ENCODE results near the gene ABAT. TPM values are rescaled to one million over a fixed set of nuclear protein-coding genes. Genes with fewer than 3 reads are reported as not detected.

ABAT gene
- total RNA-seq, 1 experiment from 2014 or later: 0.91 TPM

- no peak for DNase-seq (ENCODE audit: low read depth)
Observed at GRCh38 chr16:8717892-8718415, 43.5 kb downstream of the ABAT start.

DNA sequence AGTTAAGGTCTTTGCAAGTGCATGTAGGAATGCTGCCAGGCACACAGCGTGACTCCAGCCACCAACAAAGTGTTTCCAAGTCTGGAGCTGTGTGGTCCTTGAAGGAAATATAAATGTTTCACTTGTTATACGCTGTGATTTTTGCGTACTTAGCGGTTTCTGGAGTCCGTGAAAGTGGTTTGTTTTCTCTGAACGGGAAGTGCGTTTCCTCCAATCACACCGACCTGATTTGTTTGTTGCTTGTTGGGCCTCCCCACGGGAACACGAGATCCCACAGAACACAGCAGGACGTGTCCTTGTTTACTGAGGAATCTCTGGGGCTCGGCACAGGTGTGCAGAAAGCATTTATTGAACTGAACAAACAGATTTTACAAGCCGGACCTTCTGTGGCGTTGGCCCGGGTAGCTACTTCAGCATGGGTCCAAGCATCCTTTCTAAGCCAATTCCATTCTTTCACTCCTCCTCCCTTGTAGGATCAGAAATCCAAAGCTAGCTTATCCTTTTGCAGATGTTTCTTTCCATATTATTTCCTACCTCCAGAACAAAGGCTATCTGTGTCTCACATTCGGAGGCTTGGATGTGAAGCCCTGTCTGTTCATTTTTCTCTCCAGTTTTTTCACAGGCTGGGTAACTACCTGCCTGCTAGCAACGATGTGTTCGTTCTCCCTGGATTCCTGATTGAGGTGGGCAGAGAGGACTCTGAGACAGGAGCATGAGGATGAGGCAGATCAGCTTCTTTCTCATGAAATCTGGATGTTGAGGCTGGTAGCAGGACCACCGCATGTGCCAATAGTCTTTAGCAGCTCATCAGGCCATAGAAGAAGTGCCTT lies 44.6 kb downstream of the ABAT start:
- DNase-seq (ENCODE audit: low read depth): no peak

DNA sequence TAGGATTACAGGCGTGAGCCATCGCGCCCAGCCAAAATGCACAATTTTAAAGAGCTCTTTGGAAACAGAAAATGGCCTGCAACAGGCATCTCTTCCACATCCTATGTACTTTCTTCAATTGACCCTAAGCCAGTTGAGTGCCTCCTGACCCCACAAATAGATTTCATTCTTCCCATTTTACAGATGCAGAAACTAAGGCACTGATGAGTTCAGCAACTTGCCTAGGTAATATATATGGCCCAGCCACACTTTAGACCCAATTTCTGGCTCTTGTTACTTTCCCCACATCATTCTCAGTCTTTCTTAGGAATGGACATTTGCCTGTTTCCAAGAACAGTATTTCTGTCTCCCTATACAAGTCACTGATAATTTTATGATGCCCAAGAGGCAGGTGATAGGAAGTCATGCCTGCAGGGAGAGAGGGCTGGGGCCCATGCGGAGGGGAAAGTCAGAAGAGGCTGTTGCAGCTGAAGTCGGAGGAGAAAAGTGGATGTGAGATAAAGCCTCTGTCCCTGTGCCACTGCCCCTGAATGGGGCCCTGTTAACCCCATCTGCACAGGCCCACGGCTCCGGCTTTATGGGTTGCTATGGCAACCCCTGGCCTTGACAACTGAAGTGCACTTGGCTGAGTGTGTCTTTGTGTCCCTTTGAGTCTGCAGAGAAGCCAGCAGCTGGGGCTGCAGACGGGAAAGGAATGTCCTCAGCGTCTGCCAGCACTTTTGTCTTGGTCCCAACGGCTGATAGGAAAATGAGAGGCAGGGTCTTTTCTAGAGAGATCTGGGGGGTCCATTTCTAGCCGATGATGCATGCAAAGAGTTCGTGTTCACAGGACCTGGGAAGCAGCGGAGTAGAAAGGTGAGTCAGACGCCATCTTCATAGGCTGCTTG lies 45.9 kb downstream of the ABAT start:
- DNase-seq (ENCODE audit: low read depth): peak; percentile 18

- DNase-seq (ENCODE audit: low read depth): no peak
Observed at GRCh38 chr16:8720967-8721308, 46.5 kb downstream of the ABAT start.

GRCh38 chr16:8721336-8722024 lies 47.1 kb downstream of the ABAT start:
- DNase-seq (ENCODE audit: low read depth): no peak

- no peak for DNase-seq (ENCODE audit: low read depth)
Observed at GRCh38 chr16:8722025-8722348, 47.6 kb downstream of the ABAT start.

GRCh38 chr16:8725513-8726178 lies 51.2 kb downstream of the ABAT start:
- DNase-seq (ENCODE audit: low read depth): no peak

- DNase-seq (ENCODE audit: low read depth): no peak
Observed at GRCh38 chr16:8727131-8727806, 52.9 kb downstream of the ABAT start.

DNA sequence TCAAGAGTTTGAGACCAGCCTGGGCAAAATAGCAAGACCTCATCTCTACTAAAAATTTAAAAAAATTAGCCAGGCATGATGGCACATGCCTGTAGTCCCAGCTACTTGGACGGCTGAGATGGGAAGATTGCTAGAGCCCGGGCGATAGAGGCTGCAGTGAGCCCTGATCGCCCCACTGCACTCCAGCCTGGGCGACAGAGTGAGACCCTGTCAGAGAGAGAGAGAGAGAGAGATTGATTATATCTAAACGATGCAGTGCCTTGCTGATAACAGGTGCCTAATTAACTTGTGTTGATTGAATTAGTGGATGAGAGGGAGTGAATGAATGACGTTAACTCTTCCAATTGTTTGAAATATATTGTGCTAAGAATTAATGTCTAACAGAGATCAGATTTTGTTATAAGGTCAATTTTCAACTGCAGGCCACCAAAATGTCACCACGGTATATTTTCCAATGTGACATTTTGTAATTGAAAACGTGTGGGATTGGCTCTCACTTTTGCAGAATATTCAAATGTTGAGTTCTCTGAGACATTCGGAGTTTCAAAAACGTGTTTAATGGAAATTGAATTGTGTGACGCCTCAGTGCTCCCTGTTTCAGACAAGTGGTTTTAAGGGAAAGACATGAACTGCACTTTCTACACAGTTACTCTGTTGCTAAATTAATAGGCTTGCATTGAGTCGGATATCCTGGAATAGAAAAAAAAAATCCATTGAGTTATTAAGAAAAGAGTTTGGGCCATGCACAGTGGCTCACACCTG lies 53.6 kb downstream of the ABAT start:
- DNase-seq (ENCODE audit: low read depth): no peak

DNA sequence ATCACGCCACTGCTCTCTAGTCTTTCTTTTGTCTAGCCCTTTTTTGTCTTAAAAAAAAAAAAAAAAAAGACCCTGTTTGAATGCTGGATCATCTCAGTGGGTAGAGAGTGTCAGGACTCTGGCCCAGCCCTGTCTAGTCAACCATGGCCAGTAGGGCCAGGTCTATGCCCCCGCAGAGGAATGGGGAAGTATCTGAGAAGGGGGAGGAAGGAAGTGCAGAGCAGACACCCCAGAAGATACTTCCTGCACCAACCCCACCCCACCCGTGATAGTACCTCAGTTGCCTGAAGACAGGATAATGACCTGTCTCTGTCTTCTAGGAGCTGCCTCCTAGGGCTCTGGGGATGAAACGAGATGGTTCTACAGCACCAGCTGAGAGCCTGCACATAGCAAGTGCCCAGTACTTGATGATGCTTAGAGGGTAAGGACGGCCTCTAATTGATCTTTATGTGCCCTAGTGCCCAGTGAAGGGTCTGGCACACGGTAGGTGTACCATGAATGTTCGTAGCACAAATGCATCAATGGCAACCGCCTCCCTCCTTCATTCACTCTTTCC lies 55.4 kb downstream of the ABAT start:
- DNase-seq (ENCODE audit: low read depth): no peak

GRCh38 chr16:8730335-8730915 lies 56.0 kb downstream of the ABAT start:
- no peak for DNase-seq (ENCODE audit: low read depth)

GRCh38 chr16:8733849-8734540 lies 59.6 kb downstream of the ABAT start:
- DNase-seq (ENCODE audit: low read depth): no peak

DNA sequence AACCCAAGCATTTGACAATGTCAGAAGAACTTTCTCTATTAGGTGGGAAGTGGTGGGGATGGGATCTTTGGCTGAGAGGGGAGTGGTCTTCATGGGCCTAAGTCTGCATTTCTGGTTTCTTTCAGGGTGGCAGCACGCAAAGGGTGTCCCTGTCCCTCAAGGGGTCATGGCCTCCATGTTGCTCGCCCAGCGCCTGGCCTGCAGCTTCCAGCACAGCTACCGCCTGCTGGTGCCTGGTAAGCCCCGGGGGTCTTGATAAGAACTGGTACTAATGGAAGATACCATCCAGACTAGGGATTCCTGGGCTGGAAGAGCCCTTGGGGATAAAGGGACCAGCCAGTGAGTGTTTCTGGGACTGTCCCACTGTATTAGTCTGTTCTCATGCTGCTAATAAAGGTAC lies 61.2 kb downstream of the ABAT start:
- DNase-seq (ENCODE audit: low read depth): no peak

DNA sequence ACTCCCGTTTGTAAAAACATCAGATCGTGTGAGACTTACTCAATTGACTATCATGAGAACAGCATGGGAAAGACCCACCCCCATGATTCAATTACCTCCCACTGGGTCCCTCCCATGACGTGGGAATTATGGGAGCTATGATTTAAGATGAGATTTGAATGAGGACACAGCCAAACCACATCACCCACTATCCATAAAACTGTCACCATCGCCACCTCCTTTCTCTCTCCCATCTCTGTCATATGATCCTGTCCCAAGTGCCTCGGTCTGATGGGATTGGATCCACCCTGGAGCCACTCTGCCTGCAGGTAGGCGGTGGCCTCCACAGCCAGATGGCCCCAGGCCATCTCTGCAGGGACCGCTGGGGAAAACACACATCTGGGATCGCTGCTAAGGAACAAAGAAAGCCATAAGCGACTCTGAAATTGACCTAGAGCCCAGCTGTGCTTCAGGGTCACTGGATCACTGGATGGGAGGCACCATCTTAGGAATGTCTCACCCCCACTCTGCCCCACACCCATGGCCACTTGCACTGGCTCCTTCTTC lies 61.8 kb downstream of the ABAT start:
- DNase-seq (ENCODE audit: low read depth): no peak

- no peak for DNase-seq (ENCODE audit: low read depth)
Observed at GRCh38 chr16:8739151-8739550, 64.7 kb downstream of the ABAT start.

DNA sequence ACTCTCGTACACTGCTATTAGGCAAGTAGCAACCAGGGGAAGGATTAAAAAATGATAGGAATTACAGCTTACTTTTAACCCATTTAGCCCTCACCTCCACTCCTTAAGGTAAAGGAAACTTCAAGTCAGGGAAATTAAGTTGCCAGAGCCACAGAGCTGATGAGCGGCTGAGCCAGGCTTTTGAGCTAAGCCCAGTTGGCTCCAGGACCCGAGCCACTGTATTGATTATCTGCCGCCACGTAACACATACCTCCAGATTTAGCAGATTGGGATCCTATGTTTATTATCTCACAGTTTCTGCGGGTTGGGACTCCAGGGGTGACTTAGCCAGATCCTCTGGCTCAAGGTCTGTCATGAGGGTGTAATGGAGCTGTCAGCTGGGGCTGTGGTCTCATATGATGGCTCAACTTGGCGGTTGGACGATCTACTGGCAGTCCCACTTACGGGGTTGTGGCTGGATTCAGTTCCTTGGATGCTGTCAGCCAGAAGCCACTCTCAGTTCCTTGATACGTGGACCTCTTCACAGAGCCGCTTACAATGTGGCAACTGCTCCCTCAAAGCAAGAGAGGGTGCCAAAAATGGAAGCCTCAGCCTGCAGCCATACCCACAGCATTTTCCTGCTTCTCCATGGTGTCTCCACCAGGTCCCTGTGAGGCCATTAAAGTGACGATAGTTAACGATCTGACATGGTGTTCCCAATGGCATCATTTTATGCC lies 65.7 kb downstream of the ABAT start:
- DNase-seq (ENCODE audit: low read depth): no peak

DNA sequence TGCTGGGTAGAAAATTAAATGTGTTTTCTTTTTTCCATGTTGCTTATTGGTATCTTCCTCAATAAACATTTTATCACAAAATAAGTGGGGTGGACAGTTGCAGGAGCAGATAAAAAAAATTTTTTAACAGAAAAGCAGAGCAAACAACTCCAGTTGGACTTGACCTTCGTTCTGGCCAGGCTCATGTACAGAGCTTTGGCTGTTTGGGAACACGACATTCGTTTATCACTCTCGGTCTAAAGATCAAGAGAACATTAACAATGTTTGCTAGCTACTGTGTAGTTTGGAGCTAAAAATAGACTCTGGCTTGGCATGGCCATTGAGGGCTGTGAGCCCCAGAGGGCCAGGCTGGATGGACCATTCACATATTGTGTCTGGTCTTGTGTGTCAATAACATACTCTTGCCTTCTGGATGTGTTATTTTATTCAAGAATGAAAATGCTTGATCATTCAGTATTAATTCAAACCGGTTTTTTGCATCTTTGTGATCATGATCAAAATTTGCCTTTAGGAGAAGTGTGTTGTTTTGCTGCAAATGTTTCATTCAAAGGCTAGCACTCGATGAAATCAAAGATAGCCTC lies 66.4 kb downstream of the ABAT start:
- no peak for DNase-seq (ENCODE audit: low read depth)

GRCh38 chr16:8741636-8742035 lies 67.2 kb downstream of the ABAT start:
- no peak for DNase-seq (ENCODE audit: low read depth)

All from M059J (cell line).